Activated CD8-positive, alpha-beta memory T cell treated with anti-CD3 and anti-CD28 coated beads, Interleukin-2, amount 50 U/mL, for 24 hours (primary cell): ENCODE results near the gene PERP.
"Not testable (repeated sequence)": the region's sequence is repeated elsewhere in the genome, so short reads cannot be mapped to it uniquely, and the experiment has no call there.

Experiments used
- DNase-seq: peaks from one replicate; pipeline ENCODE4 v3.0.0-alpha.2; 2020; ENCODE audit errors: extremely low read depth

The PERP gene

DNA sequence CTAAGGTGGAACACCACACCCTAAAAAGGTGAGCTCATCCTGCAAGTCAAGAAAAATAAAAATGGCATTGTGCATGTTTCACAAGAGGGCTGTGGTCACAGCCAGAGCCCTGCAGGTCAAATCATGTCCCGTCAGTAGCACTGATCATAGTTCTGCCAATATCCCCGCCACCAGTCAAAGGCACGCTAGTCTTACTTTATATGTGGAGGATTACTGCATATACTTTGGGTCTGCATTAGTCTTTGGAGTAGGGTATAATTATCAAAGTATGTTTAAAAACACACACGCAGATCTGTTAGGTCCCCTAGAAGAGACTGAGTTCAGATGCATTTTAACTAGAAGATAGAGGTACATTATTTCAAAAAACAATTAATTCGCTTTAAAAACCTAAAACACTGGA lies 1.8 kb downstream of the PERP start:
- no peak for DNase-seq

DNA sequence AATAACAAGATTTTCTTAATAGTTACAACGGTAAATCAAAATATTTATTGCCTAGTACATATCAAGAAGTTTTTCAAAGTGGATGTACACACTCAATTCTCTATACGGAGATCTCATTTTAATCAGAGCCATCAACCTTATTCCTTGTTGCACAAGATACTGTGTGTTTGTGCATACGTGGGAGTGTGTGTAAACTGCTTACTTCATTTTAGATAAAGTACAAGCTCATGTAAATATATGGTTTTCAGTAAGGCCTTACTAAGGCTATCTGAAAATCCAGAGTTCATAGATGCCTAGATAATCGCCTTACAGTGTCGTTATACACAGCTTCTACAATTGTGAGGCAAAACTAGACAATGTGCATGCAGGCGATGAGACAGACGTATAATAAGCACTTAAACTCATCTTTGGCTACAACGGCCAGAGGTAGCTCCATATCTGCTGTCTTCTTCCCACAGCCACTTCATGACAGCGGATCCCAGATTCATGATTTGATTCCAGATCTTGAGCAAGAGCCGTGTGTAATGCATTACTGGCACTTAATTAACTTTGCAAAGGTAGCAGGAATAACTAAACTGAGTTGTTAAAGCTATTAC lies 2.5 kb downstream of the PERP start:
- no peak for DNase-seq

DNA sequence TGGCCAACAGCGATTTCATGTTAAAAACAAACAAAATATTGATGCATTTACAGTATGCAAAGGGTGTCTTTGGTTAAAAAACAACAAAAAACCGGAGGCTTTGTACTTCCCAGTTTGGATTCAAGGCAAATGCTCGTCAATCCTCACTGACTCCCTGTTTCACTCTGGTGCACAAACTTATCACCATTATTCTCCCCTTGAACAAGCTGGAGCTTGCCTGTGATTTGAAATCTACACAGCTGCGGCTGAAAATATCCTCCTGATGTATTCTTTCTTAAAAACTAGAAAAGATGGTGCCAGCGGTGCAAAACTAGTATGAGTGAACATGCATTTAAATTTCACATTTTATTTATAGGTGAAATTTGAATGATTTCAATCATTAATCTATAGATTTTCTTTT lies 3.3 kb downstream of the PERP start:
- DNase-seq, result no peak

DNA sequence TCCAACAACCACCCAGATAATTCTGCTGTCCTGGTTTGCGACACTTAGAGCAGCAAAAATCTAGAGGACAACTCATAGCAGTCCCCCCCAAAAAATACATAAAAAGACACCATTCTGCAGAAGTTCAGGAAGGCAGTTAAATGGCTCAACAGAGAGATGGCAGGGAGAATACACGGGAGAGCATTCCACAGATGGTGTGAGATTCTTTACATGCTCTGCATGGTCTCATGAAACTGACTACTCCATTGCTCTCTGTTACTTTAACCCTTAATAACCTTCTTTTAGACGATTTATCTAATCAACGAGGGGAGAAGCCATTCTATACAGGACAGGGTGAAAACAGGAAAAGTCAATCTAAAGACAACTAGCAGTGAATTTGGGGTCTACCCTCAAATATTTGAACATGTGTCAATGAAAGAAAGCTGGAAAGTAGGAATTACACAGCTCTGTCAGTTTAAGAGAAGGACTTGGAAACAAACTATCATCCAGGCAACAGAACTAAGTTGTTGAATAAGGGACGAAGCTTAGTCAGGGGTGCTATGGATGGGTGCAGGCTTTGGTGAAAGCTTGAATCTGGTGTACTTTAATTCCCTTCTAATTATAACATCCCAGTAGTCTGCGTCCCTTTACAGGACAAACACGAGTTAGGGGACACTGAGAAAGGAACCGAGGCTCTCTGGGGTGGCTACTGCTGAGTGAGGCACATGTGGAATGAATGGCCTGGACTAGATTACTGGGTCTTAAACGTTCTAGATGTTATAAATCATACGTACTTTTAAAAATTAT lies 5.1 kb downstream of the PERP start:
- DNase-seq, result no peak

DNA sequence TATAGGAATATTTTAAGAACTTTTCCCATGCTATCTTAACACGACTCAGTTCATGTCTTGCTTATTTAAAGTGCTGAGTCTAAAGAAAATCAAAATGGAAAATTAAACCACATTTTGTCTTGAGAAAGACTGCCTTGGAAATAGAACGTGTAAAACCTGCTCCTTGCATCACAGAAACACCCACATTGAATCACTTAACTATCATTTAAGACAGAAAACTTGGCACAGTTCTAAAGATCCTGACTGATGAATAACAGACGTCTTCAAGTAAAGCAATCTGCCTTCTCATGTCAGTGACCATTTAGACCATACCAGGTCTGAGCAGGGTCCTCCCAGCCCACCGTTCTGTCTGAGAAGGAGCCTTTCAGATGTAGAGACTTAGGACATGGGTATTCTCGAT lies 7.4 kb downstream of the PERP start:
- DNase-seq, result no peak

DNA sequence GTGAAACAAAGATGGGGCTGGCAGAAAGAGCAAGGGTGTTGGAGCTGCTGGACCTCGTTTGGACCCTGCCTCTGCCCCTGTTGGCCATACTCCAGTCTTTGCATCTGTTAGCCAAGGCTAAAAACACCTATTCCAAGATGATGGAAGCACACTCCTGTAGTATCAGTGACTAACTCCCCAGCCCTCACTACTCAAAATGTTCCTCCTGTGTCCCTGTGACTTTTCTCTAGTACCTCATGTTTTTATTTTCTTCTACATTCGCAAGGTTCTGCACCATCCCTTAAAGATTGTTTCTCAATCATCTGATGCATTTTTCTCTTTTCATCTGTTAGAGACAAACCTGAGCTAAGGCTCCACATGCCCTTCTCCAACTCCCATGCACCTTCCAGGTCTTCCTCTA lies 8.9 kb downstream of the PERP start:
- DNase-seq, result no peak

DNA sequence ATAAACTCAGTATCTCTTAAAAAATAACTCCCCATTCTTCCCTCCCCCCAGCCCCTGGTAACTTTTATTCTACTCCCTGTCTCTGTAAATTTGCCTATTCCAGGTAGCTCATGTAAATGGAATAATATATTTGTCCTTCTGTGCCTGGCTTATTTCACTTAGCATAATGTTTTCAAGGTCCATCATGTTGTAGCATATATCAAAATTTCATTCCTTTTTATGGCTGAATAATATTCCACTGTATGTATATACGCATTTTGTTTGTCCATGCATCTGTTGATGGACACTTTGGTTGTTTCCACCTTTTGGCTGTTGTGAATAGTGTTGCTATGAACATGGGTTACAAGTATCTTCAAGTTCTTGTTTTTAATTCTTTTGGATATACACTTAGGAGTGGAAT lies 13.0 kb downstream of the PERP start:
- DNase-seq, result no peak

DNA sequence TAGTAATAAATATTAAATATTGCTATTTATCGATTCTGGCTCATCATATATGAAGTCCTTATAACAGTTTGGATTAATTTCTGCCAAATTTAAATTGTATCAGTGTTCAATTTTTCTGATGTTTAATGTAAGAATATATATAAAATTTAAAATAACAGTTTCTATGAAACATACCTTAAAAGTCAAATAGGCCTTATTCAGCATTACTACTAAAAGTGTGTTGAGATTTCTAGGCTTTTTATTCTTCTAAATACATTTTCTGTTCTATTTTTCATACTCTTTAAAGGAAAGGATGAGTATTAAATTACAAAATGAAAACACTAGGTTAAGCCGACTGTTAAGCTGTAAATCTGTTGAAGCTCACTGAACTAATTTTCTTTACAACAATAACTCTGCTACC lies 13.6 kb downstream of the PERP start:
- DNase-seq, result no peak

DNA sequence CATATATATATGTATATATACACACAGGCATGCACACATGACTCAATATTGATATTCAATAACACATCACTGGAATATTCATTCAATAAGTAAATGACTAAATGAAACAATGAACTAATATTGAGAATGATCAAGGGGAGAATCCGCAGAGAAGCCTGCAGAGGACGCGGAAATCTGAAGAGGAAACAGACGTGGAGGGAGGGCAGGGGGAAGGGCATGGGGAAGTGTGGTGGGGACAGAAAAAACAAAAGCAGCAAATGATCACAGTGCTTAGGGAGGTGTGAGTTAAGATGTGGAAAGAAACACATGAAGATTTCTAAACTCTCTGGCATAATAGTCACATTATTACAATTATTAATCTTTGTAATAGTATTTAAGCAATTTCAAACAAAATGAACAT lies 14.5 kb downstream of the PERP start:
- no peak for DNase-seq

DNA sequence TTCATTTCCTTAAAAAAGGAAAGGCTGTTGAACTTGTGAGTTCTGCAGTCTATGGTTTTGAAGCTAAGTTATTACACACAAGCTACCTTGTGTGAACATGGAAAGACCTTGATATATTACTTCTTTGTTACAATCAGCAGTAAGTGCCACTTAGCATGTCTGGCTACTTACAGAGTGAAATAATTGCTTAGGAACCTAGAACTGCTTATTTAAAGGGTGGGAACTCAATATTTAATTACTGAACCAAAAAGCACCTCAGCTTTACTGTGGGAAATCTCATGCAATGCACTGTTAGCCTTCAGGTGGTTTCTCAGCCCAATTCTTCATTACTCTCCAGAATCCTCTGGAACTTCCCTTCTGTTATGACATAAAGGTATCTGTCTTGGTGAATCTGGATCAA lies 17.9 kb downstream of the PERP start:
- no peak for DNase-seq

DNA sequence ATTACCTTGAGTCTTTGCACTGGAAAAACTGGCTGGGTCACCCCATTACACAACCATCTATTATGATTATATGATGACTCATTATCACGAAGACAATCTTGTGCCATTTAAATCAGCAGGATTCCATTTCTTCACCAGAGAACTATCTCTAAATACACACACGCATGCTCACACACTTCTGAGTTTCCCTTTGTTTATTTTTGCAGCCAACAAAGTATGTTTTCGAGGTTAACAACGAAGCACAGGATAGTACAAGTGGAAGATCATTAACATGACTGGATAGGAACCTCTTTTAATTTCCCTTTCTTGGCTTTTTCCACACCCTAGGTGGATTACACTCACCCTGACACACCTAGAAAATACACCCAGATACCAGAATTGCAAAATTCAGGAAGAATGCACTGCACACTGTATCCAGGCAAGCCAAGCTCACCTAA lies 18.9 kb downstream of the PERP start:
- no peak for DNase-seq

DNA sequence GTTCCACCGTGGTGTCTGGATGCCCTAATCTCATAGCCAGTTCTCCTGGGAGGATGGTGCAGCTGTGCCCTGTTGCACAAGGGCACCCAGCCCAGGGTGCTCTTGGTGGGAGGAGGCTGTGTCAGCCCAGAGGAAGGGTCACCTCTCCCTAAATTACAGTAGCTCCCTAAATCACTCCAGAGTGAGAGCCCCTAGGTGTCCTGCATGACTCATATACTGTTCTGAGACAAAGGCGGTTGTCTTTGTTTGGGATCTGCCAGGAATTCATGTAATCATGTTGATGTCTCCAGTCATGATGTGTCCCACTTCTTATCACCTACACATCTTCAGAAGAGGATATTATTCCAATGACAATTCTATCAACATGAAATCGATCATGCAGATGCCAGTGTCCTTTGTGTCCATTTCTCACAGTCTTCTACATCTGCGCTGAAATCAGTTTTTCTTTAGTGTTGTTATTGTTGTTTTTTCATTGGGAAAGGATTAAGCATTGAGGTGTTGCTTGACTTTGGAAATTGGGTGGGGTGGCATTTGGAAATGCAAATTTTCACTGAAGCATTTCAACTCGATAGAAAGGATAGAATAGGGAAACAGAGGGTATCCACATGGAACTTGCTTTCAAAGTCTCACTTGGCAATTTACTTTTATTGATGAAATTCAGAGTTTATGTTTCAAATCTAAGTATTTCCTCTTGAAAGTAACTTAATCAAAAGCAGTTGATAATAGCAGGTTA lies 19.5 kb downstream of the PERP start:
- no peak for DNase-seq

DNA sequence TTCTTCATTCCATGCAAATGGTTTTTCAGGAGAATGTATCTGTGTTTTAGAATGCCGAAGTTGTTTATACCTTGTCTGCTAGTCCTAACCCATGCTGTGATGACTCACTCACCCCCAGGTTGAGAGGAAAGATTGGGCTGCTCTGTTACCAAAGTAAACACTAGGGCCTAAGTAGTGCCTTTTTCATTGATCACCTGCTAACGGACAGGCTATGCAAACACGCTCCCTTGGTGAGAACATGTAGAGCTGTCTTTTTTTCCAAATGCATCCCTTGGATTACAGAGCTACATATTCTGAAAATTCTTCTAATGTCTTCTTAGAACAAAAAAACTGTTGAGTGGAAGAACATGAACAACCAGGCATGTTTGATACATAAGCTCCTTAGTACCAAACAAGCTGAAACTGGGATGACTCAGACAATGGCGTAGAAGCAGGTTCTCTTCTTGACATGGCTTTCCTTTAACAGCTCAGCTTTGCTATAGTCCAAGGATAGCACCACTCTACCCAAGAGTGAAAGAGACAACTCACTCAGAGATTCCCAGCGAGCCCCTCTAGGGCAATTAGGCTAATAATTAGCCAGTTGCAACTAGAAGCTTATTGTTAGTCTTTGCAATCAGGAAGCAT lies 20.5 kb downstream of the PERP start:
- DNase-seq, result no peak

DNA sequence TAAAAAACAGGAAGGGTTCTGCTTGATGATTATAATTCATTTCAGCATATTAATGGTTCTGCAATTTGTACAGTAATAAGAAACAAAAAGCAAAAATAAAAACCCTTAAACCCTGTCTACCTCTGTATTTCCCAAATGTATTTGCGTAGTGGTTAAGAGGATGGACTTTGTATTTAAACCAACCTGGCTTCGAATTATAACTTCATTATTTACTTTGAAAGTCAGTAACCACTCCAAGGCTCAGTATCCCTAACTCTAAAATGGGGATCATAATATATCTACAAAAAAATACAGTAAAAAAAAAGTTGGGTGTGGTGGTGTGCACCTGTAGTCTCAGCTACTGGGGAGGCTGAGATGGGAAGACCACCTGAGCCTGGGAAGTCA lies 21.4 kb downstream of the PERP start:
- DNase-seq, result no peak

DNA sequence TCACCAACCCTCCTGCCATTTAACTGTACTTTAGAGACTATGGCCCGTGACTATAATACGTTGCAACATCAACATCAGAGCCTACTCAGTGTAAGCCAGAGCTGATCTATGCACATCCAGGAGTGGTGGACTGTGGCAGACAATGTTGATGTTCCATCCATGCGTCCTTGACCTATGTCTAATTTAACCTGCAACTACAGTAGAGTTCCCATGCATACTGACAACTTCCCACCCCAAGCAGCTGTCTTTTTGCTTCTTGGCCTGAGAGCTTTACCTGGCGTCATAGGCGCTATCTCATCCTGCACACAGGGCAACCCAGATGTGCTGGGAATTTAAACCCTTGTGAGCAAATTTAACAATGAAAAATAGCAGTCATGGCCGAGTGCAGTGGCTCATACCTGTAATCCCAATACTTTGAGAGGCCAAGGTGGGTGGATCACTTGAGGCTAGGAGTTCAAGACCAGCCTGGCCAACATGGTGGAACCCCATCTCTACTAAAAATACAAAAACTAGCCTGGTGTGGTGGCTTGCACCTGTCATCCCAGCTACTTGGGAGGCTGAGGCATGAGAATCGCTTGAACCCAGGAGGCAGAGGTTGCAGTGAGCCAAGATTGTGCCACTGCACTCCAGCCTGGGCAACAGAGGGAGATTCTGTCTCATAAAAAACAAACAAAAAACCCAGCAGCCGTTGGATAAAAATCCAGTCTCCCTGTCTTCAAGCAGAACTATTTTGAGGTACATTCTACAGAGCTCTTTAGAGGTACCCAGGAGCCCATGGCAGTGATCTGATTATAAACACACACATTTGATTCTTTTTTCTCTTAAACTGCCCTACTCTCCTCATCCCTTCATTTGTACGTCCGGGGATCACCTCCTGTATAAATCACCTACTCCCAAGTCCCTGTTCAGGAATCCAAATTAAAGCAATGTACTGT lies 22.0 kb downstream of the PERP start:
- DNase-seq, result no peak

DNA sequence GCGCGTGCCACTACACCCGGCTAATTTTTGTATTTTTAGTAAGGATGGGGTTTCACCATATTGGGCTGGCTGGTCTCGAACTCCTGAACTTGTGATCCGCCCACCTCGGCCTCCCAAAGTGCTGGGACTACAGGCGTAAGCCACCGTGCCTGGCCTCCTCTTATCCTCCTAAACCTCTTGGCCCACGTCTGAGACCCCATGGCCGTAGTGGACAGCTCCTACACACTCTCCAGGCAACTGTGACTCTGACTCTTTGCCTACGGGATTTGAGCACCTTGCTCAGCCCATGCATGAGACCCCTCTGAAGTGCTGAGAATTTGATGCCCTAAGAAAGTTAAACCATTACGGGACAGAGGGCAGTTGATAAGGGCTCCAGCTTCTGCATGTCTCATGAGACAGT lies 25.0 kb downstream of the PERP start:
- no peak for DNase-seq

DNA sequence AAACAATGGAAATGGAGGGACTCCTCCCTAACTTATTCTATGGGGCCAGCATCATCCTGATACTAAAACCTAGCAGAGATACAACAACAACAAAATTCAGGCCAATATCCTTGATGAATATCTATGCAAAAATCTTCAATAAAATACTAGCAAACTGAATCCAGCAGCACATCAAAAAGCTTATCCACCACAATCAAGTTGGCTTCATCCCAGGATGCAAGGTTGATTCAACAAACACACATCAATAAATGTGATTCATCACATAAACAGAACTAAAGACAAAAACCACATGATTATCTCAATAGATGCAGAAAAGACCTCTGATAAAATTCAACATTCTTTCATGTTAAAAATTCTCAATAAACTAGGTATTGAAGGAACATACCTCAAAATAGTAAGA lies 27.7 kb downstream of the PERP start:
- DNase-seq, result not testable (repeated sequence)

DNA sequence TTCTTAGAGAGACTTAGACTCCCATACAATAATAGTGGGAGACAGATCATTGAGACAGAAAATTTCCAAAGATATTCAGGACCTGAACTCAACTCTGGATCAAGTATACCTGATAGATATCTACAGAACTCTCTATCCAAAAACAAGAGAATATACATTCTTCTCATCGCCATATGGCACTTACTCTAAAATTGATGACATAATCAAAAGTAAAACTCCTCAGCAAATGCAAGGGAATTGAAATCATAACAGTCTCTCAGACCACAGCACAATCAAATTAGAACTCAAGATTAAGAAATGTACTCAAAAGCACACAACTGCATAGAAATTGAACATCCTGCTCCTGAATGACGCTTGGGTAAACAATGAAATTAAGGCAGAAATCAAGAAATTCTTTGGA lies 28.7 kb downstream of the PERP start:
- no peak for DNase-seq

DNA sequence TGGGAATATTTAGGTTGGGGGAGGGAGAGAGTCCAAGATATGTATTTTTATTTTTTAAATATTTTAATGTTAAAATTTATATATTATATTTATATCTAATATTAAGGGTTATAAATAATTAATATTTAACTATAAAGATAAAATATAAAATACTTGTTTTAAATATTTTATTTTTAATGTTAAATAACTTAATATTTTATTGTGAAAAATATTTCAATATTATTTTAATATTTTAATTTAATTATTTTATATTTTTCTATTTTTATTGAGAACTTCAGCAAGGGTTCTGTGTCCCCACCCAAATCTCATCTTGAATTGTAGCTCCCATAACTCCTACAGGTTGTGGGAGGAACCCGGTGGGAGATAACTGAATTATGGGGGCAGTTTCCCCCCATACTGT lies 34.0 kb downstream of the PERP start:
- DNase-seq, result no peak

DNA sequence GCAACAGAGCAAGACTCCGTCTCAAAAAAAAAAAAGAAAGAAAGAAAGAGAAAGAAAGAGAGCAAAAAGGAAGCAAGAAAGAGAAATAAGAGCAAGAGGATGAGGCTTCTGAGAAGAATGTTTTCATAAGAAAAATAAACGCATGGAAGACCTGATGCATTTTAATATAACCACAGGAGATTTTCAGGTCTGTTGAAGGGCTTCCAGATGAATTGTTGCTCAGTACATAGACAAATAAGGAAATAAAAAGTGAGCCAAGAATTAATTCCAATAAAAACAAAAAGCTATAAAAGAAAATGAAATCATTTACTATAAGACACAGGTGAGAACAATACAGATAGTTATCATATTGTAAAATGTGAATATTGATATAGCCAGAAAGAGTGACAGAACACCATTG lies 43.5 kb downstream of the PERP start:
- no peak for DNase-seq

DNA sequence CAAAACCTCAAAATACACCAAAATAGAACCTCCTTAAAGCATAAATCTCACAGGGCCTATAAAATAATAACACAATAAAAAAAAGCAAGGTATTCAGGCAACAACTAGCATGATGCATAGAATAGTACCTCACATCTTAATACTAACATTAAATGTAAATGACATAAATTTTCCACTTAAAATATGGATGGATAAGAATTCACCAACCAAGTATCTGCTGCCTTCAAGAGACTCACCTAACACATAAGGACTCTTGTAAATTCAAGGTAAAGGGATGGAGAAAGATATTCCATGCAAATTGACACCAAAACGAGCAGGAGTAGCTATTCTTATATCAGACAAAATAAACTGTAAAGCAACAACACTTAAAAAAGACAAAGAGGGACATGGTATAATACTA lies 52.2 kb downstream of the PERP start:
- no peak for DNase-seq

DNA sequence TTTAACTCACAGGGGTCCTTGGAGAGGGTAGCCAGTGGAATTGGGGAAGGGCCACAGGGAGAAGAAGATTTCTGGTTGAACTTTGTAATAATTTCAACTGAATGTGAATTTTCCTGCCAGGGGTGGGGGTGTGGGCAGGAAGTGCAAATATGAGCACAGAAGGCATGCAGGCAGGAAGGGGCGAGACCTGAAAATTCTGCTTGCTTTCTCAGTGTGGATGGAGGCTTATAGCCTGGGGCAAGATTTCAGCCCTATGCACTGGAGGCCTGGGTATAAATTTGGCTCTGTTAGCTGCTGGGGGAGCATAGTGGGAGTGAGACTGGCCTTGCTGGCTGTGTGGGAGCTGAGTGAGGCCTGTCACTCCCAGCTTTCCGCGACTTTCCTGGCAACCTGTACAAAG lies 54.4 kb downstream of the PERP start:
- no peak for DNase-seq
